HG03432 (cell line): ENCODE measurements around the gene CGN.

ENCODE experiments used
- ATAC-seq: cut with Tn5 transposase; IDR thresholded peaks from one replicate; pipeline ENCODE4 v1.9.1; 2021; ENCODE audit warnings: mild to moderate bottlenecking, moderate library complexity; ENCODE audit not compliant: unreplicated experiment

The CGN gene

DNA sequence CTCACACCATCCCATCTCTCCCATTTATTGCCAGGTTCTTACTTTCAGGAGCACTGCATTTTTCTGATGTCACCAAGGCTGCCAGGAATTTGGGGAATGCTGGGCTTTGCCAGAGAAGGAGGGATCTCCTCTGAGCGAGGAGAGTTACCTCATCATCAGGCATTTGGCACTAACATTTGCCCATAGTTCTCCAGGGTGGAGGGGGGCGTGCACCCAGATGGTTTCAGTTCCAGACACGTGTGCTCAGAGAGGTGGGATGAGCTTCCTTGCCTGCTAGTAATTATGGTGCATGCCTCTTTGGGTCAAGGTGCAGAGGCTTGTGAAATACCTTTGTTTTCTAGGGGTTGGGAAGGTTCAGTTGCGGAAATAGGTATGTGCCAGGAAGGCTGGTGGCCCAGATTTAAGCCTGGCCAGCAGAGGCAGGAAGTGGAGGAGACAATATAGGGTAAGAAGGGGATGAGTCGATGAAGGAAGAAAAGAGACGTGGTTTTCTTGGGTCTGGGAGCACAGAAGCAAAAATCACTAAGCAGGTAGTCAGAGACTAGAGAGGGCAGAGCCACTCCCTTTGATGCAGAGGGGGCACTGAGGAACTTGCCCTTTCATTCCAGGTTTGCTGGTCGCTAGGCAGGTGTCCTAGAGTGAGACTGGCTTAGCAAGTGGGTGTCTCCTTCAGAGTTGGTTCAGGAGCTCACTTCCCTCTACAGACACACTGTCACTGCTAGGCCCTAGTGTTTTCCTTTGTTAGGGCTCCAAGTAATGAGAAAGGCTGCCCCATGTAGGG lies 36.1 kb downstream of the CGN start:
- ATAC-seq: no peak

DNA sequence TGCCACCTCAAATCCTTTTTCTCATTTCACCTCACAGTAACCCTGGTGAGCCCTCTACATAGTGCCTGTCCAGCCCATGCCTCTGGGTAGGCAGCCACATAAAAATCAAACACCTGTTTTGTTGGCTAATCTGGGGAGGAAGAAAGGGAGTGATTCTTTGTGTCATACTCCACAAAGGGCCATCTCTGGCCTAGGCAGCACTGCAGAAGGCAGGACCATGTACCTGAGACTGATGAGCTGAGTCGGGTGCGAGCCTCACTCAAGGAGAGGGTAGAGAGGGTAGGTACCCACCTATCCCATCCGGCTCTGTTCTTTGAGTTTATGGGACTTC lies 36.7 kb downstream of the CGN start:
- ATAC-seq: no peak

GRCh38 chr1:151549199-151549598 lies 38.0 kb downstream of the CGN start:
- no peak for ATAC-seq

GRCh38 chr1:151553659-151554058 lies 42.5 kb downstream of the CGN start:
- no peak for ATAC-seq

DNA sequence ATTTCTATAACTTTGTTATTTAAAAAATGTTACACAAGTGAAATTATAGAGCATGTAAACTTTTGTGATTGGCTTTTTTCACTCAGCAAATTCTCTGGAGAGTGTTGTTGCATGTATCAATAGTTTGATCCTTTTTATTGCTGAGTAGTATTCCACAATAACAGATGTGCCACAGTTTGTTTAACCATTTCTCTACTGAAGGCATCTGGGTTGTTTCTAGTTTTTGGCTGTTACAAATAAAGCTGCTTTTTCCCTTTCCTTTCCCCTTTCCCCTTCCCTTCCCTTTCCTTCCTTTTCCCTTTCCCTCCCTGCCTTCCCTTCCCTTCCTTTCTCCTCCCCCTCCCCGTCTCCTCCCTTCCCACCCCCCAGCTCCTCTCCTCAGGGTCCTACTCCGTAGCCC lies 44.9 kb downstream of the CGN start:
- no peak for ATAC-seq

GRCh38 chr1:151562661-151563060 lies 51.5 kb downstream of the CGN start:
- no peak for ATAC-seq

GRCh38 chr1:151563376-151563775 lies 52.2 kb downstream of the CGN start:
- ATAC-seq: no peak

- ATAC-seq: no peak
Observed at GRCh38 chr1:151565502-151566189, 54.5 kb downstream of the CGN start.

- no peak for ATAC-seq
Observed at GRCh38 chr1:151568626-151569088, 57.5 kb downstream of the CGN start.

DNA sequence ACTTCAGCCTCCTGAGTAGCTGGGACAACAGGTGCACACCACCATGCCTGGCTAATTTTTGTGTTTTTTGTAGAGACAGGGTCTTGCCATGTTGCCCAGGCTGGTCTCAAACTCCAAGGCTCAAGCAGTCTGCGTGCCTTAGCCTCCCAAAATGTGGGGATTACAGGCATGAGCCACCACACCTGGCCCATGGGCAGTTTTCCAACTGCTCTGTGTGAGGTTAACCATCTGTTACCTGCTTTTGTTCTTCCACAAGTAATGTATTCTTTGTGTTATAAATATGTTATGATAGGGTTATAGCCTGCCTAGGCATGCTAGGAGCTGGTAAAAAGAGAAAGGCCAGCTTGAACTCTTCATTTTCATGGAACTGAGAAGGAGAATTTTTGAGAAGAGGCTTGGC lies 59.6 kb downstream of the CGN start:
- no peak for ATAC-seq

GRCh38 chr1:151574575-151575529 lies 63.7 kb downstream of the CGN start:
- ATAC-seq: no peak

DNA sequence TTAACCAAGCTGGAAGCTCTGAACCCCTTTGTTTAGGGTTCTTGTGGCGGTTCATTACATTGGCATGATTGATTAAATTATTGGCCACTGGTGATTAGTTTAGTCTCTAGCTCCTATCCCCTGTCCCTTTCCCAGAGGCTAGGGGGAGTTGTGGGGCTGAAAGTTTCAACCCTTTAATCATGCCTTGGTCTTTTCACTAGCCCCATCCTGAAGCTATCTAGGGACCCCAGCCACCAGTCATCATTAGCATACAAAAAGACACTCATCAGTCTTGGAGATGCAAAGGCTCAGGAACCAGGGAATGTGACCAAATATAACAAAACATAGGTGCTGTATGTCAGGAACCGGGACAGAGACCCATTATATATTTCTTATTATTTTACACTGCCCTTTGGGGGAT lies 66.0 kb downstream of the CGN start:
- no peak for ATAC-seq

DNA sequence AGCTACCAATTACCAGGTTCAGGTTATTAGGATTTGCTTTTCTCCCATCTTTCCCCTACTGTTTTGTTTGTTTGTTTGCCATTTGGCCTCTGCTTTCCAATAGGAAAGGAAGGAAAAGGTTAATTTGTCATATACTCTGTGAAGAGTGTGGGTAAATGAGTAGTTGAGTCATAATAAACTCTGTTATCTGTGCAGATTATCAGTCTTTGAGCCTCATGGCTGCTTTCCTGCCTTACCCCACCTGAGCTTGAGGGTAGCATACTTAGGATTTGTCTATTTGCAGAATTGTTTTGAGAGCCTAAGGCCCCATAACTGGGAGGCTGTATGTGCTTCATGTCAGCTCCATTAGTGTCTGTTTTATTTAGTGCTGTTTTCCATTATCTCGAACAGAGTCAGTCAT lies 67.8 kb downstream of the CGN start:
- no peak for ATAC-seq

DNA sequence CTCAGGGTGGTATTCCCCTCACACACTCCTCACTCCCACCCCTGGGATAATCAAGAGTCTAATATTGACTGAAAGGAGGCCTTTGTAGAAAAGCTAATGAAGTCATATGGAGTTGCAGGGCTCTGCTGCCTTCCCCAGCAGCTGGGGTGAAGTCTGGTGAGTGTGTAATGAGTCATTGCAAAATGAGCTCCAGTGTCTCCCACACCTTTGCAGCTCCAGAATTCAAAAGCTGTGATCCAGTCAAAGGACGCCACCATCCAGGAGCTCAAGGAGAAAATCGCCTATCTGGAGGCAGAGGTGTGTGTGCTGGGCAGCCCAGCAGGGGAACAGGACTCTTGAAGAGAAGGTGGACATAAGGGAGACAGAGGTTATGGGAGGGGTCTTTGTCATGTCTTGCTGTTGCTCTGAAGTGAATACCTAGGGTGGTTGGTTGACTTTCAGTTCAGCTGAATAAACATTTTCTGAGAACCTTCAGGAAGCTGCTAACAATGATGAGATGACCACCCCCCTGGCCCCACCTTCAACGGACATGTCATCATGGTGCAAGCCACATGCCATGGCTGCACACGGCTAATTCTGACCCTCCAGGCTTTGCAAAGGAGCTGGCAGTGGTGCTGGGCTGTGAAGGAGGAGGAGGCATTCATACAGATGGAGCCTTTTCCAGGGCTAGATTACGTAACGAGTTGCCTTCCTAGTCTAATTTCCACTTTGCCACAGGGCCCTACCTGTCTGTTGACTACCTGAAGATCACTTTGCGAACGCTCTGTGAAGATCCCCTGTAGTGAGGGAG lies 68.4 kb downstream of the CGN start:
- no peak for ATAC-seq

DNA sequence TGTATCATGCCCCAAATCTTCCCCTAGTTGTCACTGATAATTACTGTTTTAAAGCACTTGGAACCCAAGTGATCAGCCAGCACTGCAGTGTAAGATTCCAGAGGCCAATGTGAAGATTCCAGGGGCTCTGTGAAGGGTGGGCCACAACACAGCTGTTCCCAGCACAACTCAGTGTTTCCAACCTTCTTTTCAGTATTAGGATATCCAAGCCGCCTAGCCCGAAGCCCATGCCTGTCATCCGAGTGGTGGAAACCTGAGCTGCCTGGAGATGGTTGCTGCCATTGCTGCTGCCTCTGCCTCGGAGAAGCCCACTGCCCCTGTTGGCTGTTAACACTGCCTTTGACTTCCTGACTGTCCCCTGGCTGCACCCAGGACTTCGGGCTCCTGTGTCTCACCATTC lies 70.3 kb downstream of the CGN start:
- no peak for ATAC-seq

DNA sequence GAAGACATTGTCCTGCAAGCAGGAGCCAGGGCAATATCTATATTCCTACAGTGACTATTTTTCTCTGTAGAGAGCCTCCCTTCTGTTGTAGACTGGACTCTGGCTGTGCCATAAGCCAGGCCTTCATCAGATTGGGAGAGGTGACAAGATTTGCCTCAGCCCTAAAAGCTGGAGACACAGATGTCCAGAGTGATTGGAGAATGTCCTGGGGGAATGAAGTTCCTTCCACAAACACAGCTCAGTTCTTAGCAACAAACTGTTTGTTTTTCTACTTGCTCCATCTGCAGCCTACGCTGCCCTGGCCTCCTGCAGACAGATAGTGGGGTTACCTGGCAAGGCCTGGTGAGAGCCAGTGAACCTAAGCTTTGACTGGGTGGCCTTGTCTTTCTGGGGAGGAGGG lies 70.7 kb downstream of the CGN start:
- ATAC-seq: no peak

GRCh38 chr1:151583796-151584195 lies 72.6 kb downstream of the CGN start:
- ATAC-seq: no peak

GRCh38 chr1:151584278-151584677 lies 73.1 kb downstream of the CGN start:
- ATAC-seq: no peak

DNA sequence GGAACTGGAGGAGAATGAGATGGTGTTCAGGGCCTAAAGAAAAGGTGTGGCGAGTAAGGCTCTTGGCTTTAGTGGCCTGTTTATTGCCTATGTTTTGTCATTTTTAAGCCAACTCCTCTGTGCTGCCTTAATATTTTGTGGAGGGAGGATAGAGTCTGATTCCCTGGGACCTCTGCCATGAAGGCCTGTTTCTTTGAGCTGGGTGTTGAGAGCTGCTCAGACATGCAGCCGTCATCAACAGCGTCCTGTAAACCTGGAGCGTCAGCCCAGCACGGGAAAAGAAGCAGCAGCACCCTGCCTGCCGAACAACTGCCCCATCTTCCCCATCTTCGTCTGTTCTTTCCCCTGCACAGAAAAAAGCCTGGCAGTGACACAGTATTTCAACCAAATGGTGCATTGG lies 73.6 kb downstream of the CGN start:
- ATAC-seq: no peak

- ATAC-seq: peak; percentile 80
Observed at GRCh38 chr1:151585622-151586021, 74.4 kb downstream of the CGN start.
